Loucy (cell line): Measurements from ENCODE around the gene SLC39A5.

Experiments used
- H2AFZ ChIP-seq: fragments of 200-600 bp; sonication (generic); 2 replicates; pipeline ENCODE4 v1.6.0; 2016; ENCODE audit warnings: antibody characterized with exemption, mild to moderate bottlenecking, low read length, moderate library complexity
- H3F3A ChIP-seq: fragments of 200-600 bp; 2 replicates; pipeline ENCODE4 v1.6.0; 2016; ENCODE audit warnings: antibody characterized with exemption, low read depth, mild to moderate bottlenecking
- H3K27me3 ChIP-seq: fragments of 200-600 bp; sonication (generic); 2 replicates; pipeline ENCODE4 v1.6.1; 2014; ENCODE audit warnings: low read length, mild to moderate bottlenecking; ENCODE audit not compliant: insufficient read depth, poor library complexity, severe bottlenecking
- H3K36me3 ChIP-seq: fragments of 200-600 bp; sonication (generic); 2 replicates; pipeline ENCODE4 v1.6.1; 2016; ENCODE audit warnings: low read length; ENCODE audit not compliant: insufficient read depth
- H3K4me1 ChIP-seq: fragments of 200-600 bp; sonication (generic); 2 replicates; pipeline ENCODE4 v1.5.1; 2014; ENCODE audit warnings: low read length, mild to moderate bottlenecking; ENCODE audit not compliant: insufficient read depth, poor library complexity, severe bottlenecking
- H3K4me2 ChIP-seq: fragments of 200-600 bp; sonication (generic); 2 replicates; pipeline ENCODE4 v1.6.0; 2014; ENCODE audit warnings: antibody characterized with exemption, low read length, low read depth, mild to moderate bottlenecking; ENCODE audit not compliant: poor library complexity, severe bottlenecking
- H3K4me3 ChIP-seq: fragments of 200-600 bp; sonication (generic); 2 replicates; pipeline ENCODE4 v1.5.1; 2014; ENCODE audit warnings: low read length, mild to moderate bottlenecking, mixed read lengths; ENCODE audit not compliant: poor library complexity, severe bottlenecking
- H3K79me2 ChIP-seq: fragments of 200-600 bp; sonication (generic); 2 replicates; pipeline ENCODE4 v1.6.1; 2014; ENCODE audit warnings: low read length; ENCODE audit not compliant: insufficient read depth
- H3K9ac ChIP-seq: fragments of 200-600 bp; sonication (generic); 2 replicates; pipeline ENCODE4 v1.6.0; 2014; ENCODE audit warnings: mild to moderate bottlenecking, low read depth, low read length, moderate library complexity; ENCODE audit not compliant: poor library complexity, severe bottlenecking
- H3K9me2 ChIP-seq: fragments of 200-600 bp; sonication (generic); replicated peaks from 2 replicates; pipeline ENCODE4 v1.6.1; 2016; ENCODE audit warnings: low read depth, low read length, mixed read lengths
- H3K9me3 ChIP-seq: fragments of 200-600 bp; sonication (generic); 2 replicates; pipeline ENCODE4 v1.6.1; 2014; ENCODE audit warnings: mild to moderate bottlenecking, antibody characterized with exemption, low read length, low read depth; ENCODE audit not compliant: insufficient read depth
- H4K20me1 ChIP-seq: fragments of 200-600 bp; sonication (generic); 2 replicates; pipeline ENCODE4 v1.6.0; 2014; ENCODE audit warnings: antibody characterized with exemption, low read length, mild to moderate bottlenecking; ENCODE audit not compliant: insufficient read depth, poor library complexity, severe bottlenecking
- CTCF ChIP-seq: fragments of 200-600 bp; sonication (generic); conservative IDR thresholded peaks from 2 replicates; pipeline ENCODE4 v1.5.1; 2014; ENCODE audit warnings: mild to moderate bottlenecking, antibody characterized with exemption, low read length
- EZH2phosphoT487 ChIP-seq: fragments of 200-600 bp; IDR thresholded peaks from 2 replicates; pipeline ENCODE4 v1.6.1; 2018; ENCODE audit warnings: antibody characterized with exemption, mild to moderate bottlenecking, moderate library complexity, borderline replicate concordance

Gene SLC39A5

DNA sequence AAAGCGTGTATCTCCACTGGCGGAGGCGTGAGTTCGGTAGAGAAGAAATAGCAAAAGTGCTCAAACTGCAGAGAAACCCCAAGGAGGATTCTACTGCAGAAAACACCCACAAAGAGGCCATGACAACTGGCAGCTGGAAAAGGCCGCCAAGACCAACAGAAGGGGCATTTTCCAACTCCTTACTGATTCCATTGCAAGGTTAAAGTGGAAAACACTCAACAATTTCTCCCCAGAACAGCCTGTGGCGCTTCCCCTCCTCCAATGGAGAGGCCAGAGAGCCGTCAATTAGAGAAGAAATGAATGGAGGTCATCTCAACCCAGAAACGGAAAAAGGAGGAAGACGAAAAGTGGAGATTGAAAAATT, 29.0 kb downstream of the SLC39A5 start:
- peak overlapping the region; percentile 83 for H3K4me2 ChIP-seq
- H3K9me2 ChIP-seq, result no peaks in the 10 kb centered on the region
- TF ChIP-seq CTCF, result no peak
- no peak for TF ChIP-seq EZH2phosphoT487
- peak overlapping the region; percentile 97 for H2AFZ ChIP-seq
- peak overlapping the region; percentile 95 for H3K9ac ChIP-seq
- peaks cover 21% of the 10 kb centered on the region for H4K20me1 ChIP-seq
- H3K4me1 ChIP-seq, result peaks cover 24% of the 10 kb centered on the region
- peaks cover 31% of the 10 kb centered on the region for H3K79me2 ChIP-seq
- no peaks in the 10 kb centered on the region for H3F3A ChIP-seq
- H3K9me3 ChIP-seq, result no peaks in the 10 kb centered on the region
- H3K27me3 ChIP-seq, result no peaks in the 10 kb centered on the region
- H3K4me3 ChIP-seq, result peak overlapping the region; percentile 100
- peaks cover 9% of the 10 kb centered on the region; the same call in 1 of the 2 replicates for H3K36me3 ChIP-seq

DNA sequence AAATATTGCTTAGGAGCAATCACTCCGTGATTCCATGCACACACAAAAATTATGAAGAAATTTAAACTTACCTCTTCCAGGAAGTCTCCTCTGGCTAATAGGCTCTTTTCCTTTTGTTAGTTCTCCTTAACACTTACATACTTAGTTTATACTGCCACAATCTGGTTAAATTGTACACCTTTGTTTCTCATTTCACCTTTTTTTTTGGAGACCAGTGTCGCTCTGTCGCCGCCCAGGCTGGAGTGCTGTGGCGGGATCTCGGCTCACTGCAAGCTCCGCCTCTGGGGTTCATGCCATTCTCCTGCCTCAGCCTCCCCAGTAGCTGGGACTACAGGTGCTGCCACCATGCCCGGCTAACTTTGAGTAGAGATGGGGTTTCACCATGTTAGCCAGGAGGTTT, 30.5 kb downstream of the SLC39A5 start:
- no peak overlapping the region for H3K4me3 ChIP-seq
- peaks cover 27% of the 10 kb centered on the region for H3K79me2 ChIP-seq
- H3K27me3 ChIP-seq, result no peaks in the 10 kb centered on the region
- H4K20me1 ChIP-seq, result peaks cover 21% of the 10 kb centered on the region
- no peaks in the 10 kb centered on the region for H3K36me3 ChIP-seq
- H3F3A ChIP-seq, result no peaks in the 10 kb centered on the region
- no peak overlapping the region for H2AFZ ChIP-seq
- no peak overlapping the region for H3K9ac ChIP-seq
- H3K9me3 ChIP-seq, result no peaks in the 10 kb centered on the region
- H3K4me2 ChIP-seq, result no peak overlapping the region
- no peaks in the 10 kb centered on the region for H3K9me2 ChIP-seq
- TF ChIP-seq CTCF (no peak), EZH2phosphoT487 (no peak)
- H3K4me1 ChIP-seq, result peaks cover 24% of the 10 kb centered on the region

GRCh38 chr12:56260921-56261320, 31.1 kb downstream of the SLC39A5 start:
- Histone ChIP-seq H3K9me2 (no peaks in the 10 kb centered on the region), H3K27me3 (no peaks in the 10 kb centered on the region), H3K9ac (no peak overlapping the region), H4K20me1 (peaks cover 20% of the 10 kb centered on the region), H3K4me3 (no peak overlapping the region), H3F3A (no peaks in the 10 kb centered on the region), H3K36me3 (no peaks in the 10 kb centered on the region), H3K4me1 (peaks cover 24% of the 10 kb centered on the region), H2AFZ (no peak overlapping the region), H3K4me2 (no peak overlapping the region), H3K79me2 (peaks cover 22% of the 10 kb centered on the region), H3K9me3 (no peaks in the 10 kb centered on the region)
- no peak for TF ChIP-seq EZH2phosphoT487
- no peak for TF ChIP-seq CTCF
